ENCODE data around the gene FGR. TPM values are rescaled to one million over a fixed set of nuclear protein-coding genes. Genes with fewer than 3 reads are reported as not detected.
"Not testable (repeated sequence)": the region's sequence is repeated elsewhere in the genome, so short reads cannot be mapped to it uniquely, and the experiment has no call there.

FGR gene
- total RNA-seq, 1 donor from 2014 or later = 0.19 TPM

GRCh38 chr1:27623327-27624212 lies 11.4 kb downstream of the FGR start:
- peak overlapping the region; percentile 35 for H3K27ac Mint-ChIP-seq
- peak; percentile 70 for DNase-seq

DNA sequence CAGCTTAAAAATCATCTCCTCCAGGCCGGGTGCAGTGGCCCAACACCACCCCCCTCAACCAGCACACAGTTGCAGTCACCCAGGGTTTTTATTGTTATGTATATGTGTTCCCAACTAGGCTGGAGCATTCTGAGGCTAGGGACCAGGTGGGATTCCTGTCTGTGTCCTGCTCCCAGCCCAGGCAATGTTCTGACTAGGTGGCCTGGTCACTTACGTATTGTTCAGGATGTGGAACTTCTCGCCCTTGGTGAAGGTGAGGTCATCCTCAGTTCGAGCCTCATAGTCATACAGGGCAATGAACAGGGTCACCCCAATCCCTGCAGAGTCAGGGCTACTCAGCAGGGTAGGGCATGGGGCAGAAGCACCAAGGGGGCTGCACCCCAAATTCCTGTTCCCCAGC lies 12.2 kb downstream of the FGR start:
- DNase-seq = peak; percentile 56
- H3K9me3 Mint-ChIP-seq = no peaks in the 10 kb centered on the region
- intact Hi-C loops (cut with micrococcal nuclease) = no loop called here
- H3K36me3 Mint-ChIP-seq (ENCODE audit: low read depth) = no peaks in the 10 kb centered on the region
- H3K27ac Mint-ChIP-seq = no peak overlapping the region
- no peaks in the 10 kb centered on the region for H3K27me3 Mint-ChIP-seq
- H3K4me3 Mint-ChIP-seq = no peak overlapping the region
- peaks cover 28% of the 10 kb centered on the region for H3K4me1 Mint-ChIP-seq

More at GRCh38 chr1:27623327-27624212, 11.4 kb downstream of the FGR start:
- Mint-ChIP-seq H3K27me3 (no peaks in the 10 kb centered on the region), H3K4me3 (no peak overlapping the region), H3K36me3 (ENCODE audit: low read depth) (no peaks in the 10 kb centered on the region), H3K9me3 (no peaks in the 10 kb centered on the region), H3K4me1 (peaks cover 23% of the 10 kb centered on the region)
- intact Hi-C loops (cut with micrococcal nuclease) = no loop called here

GRCh38 chr1:27621051-27621920 lies 13.7 kb downstream of the FGR start:
- Mint-ChIP-seq H3K9me3 (no peaks in the 10 kb centered on the region), H3K36me3 (ENCODE audit: low read depth) (no peaks in the 10 kb centered on the region), H3K27me3 (no peaks in the 10 kb centered on the region), H3K4me1 (peaks cover 38% of the 10 kb centered on the region), H3K27ac (no peak overlapping the region), H3K4me3 (no peak overlapping the region)
- no peak for DNase-seq
- intact Hi-C loops (cut with micrococcal nuclease) = no loop called here

GRCh38 chr1:27619782-27620438 lies 15.1 kb downstream of the FGR start:
- not testable (repeated sequence) for H3K27ac Mint-ChIP-seq
- intact Hi-C loops (cut with micrococcal nuclease) = loop anchor here (2.0 kb wide), 1 partner anchor 13 kb away; no protein-coding TSS in a partner anchor

DNA sequence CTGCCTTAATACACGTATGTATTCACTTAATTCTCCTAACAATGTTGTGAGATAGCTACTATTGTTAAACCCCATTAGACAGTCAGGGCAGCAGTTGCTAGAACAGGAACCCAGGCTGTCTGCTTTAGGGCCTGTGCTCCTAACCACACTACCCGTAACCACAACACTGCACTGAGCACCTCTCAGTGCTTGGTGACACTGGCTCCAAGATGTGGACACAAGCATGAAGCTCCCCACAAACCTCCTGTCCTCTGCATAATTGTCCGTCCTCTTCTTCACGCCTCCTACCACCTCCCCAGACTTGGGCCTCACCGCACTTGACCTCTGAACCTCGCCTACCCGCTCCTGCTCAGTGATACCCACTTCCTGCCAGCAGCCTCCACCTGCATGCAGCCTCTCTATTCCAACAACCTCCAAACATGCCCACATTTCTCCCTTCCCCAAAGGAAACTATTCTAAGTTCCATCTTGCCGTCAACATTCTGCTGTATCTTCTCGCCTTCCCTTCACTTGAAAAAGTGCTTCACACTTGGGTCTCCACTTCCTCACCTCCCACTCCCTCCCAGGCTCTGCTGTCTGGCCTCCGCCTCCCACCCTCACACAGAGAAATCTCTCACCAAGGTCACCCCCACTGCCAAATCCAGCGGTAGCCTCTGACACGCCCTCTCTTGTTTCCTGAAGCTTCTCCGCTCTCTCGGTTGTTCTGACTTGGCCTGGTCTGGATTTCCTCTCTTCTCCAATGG lies 16.5 kb downstream of the FGR start:
- Mint-ChIP-seq H3K9me3 (no peaks in the 10 kb centered on the region), H3K4me3 (peak overlapping the region; percentile 42), H3K4me1 (peaks cover 47% of the 10 kb centered on the region), H3K36me3 (ENCODE audit: low read depth) (no peaks in the 10 kb centered on the region), H3K27ac (peak overlapping the region; percentile 84), H3K27me3 (no peaks in the 10 kb centered on the region)
- intact Hi-C loops (cut with micrococcal nuclease) = loop anchor here (2.0 kb wide), 1 partner anchor 14 kb away; no protein-coding TSS in a partner anchor
- peak; percentile 85 for DNase-seq

More at GRCh38 chr1:27619782-27620438, 15.1 kb downstream of the FGR start:
- H3K4me3 Mint-ChIP-seq; H3K27me3 Mint-ChIP-seq; H3K36me3 Mint-ChIP-seq (ENCODE audit: low read depth); DNase-seq; H3K9me3 Mint-ChIP-seq: not testable (repeated sequence)
- peaks cover 39% of the 10 kb centered on the region for H3K4me1 Mint-ChIP-seq

GRCh38 chr1:27617420-27617819 lies 17.6 kb downstream of the FGR start:
- intact Hi-C loops (cut with micrococcal nuclease) = no loop called here
- Mint-ChIP-seq H3K9me3 (no peaks in the 10 kb centered on the region), H3K4me3 (no peak overlapping the region), H3K27me3 (no peaks in the 10 kb centered on the region), H3K36me3 (ENCODE audit: low read depth) (no peaks in the 10 kb centered on the region), H3K4me1 (peaks cover 40% of the 10 kb centered on the region), H3K27ac (peak overlapping the region; percentile 84)
- DNase-seq = no peak

DNA sequence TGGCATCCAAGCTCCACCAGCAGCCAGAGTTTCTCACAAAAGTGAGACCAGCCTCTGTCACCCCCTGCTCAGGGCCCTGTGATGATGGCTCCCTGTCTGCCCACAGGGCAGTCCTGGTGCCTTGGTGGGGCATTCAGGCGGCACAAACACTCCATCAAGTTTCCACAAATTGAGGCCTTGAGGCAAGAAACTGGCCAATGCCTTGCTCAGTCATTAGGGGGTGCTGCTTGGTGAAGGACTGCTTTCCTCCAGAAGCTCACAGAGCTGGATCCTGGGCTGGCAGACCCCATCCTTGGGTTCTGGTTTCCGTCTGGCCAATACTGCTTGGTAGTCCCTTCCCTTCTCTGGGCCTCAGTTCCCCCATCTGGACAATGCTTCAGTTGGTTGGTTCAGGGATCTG lies 18.5 kb downstream of the FGR start:
- H3K36me3 Mint-ChIP-seq (ENCODE audit: low read depth) = no peaks in the 10 kb centered on the region
- H3K27ac Mint-ChIP-seq = no peak overlapping the region
- no peak for DNase-seq
- intact Hi-C loops (cut with micrococcal nuclease) = no loop called here
- no peak overlapping the region for H3K4me3 Mint-ChIP-seq
- no peaks in the 10 kb centered on the region for H3K27me3 Mint-ChIP-seq
- no peaks in the 10 kb centered on the region for H3K9me3 Mint-ChIP-seq
- peaks cover 41% of the 10 kb centered on the region for H3K4me1 Mint-ChIP-seq

DNA sequence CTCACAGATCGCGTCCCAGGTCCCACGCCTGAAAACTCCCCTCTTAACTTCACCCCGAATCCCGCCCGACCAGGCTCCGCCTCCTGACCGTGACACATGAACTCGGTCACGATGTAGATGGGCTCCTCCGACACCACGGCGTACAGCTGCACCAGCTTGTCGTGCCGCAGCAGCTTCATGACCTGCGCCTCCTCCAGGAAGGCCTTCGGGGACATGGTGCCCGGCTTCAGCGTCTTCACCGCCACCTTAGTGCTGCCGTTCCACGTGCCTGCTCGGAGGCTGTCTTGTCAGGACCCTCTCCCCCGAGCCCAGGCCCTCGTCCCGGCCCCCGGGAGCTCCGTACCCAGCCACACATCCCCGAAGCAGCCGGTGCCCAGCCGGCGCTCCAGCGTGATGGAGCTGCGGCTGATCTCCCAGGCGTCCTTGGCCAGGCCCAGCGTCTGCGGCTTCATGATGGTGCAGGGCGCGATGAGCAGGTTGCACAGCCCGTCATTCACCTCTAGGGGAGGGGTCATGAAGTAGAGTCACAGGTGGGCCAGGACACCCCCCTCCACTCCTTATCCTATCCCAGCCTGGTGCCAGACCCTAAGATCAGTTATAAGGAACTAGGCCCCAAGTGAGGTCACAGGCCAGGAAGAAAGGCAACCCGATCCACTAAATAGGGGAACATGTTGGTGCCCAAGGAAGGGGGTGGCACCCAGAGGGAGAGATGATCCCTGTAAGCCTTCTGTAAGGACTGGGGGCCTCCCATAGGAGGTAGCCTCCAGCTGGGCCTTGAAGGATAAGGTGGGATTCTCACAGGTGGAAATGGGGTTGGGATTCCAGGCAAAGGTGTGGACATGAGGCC lies 19.4 kb downstream of the FGR start:
- no peaks in the 10 kb centered on the region for H3K27me3 Mint-ChIP-seq
- peak overlapping the region; percentile 7 for H3K27ac Mint-ChIP-seq
- H3K4me3 Mint-ChIP-seq = no peak overlapping the region
- DNase-seq = no peak
- peaks cover 45% of the 10 kb centered on the region for H3K4me1 Mint-ChIP-seq
- intact Hi-C loops (cut with micrococcal nuclease) = no loop called here
- no peaks in the 10 kb centered on the region for H3K36me3 Mint-ChIP-seq (ENCODE audit: low read depth)
- no peaks in the 10 kb centered on the region for H3K9me3 Mint-ChIP-seq

GRCh38 chr1:27614625-27615344 lies 20.2 kb downstream of the FGR start:
- peaks cover 44% of the 10 kb centered on the region for H3K4me1 Mint-ChIP-seq
- DNase-seq = no peak
- H3K27ac Mint-ChIP-seq = peak overlapping the region; percentile 7
- intact Hi-C loops (cut with micrococcal nuclease) = no loop called here
- no peaks in the 10 kb centered on the region for H3K27me3 Mint-ChIP-seq
- H3K4me3 Mint-ChIP-seq = no peak overlapping the region
- H3K9me3 Mint-ChIP-seq = no peaks in the 10 kb centered on the region
- H3K36me3 Mint-ChIP-seq (ENCODE audit: low read depth) = no peaks in the 10 kb centered on the region

DNA sequence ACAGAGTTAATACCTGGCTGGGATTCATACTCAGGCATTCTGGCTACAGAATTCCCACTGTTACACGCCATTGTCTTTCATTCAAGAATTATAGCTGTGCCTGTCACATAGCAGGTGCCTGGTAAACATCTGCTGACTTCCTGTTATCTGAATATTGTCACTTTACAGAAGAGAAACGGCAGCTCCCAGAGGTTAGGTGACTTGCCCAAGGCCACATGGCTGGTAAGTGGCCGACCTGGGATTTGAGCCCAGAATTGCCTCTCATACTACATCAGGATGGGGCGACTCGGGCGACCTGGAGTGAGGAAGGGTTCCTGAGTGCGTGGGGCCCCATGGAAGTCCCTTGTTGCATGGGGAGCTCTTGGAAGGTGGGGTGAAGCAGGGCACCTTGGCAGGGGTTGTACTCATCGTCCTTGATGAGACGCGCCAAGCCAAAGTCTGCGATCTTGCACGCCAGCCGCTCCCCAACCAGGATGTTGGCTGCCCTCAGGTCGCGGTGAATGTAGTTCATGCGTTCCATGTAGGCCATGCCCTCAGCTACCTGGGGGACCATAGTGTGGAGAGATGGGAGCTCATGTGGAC lies 20.9 kb downstream of the FGR start:
- peaks cover 40% of the 10 kb centered on the region for H3K4me1 Mint-ChIP-seq
- intact Hi-C loops (cut with micrococcal nuclease) = no loop called here
- no peaks in the 10 kb centered on the region for H3K9me3 Mint-ChIP-seq
- no peaks in the 10 kb centered on the region for H3K27me3 Mint-ChIP-seq
- no peaks in the 10 kb centered on the region for H3K36me3 Mint-ChIP-seq (ENCODE audit: low read depth)
- no peak overlapping the region for H3K27ac Mint-ChIP-seq
- H3K4me3 Mint-ChIP-seq = no peak overlapping the region
- DNase-seq = no peak

- Mint-ChIP-seq H3K4me1 (peaks cover 27% of the 10 kb centered on the region), H3K27me3 (no peaks in the 10 kb centered on the region), H3K36me3 (ENCODE audit: low read depth) (no peaks in the 10 kb centered on the region), H3K4me3 (no peak overlapping the region), H3K27ac (no peak overlapping the region), H3K9me3 (no peaks in the 10 kb centered on the region)
- no peak for DNase-seq
- intact Hi-C loops (cut with micrococcal nuclease) = no loop called here
These were observed 22.3 kb downstream of the FGR start for GRCh38 chr1:27612718-27613117.

- intact Hi-C loops (cut with micrococcal nuclease) = no loop called here
- H3K27me3 Mint-ChIP-seq = no peaks in the 10 kb centered on the region
- H3K4me1 Mint-ChIP-seq = peaks cover 23% of the 10 kb centered on the region
- no peak for DNase-seq
- no peak overlapping the region for H3K4me3 Mint-ChIP-seq
- no peaks in the 10 kb centered on the region for H3K9me3 Mint-ChIP-seq
- no peaks in the 10 kb centered on the region for H3K36me3 Mint-ChIP-seq (ENCODE audit: low read depth)
- no peak overlapping the region for H3K27ac Mint-ChIP-seq
These were observed 23.5 kb downstream of the FGR start for GRCh38 chr1:27611450-27611849.

All from activated CD4-positive, alpha-beta T cell treated with anti-CD3 and anti-CD28 coated beads, Interleukin-2, amount 10 ng/mL, durations not matched to agents 24 days and 14 days (primary cell).